ENCODE results near the gene ERH. TPM values are rescaled to one million over a fixed set of nuclear protein-coding genes. Genes with fewer than 3 reads are reported as not detected.

The ERH gene
- total and polyA plus RNA-seq, 2 donors (not counting 1 experiment from before 2014, with no cell fraction given): 29.3 to 169 TPM

DNA sequence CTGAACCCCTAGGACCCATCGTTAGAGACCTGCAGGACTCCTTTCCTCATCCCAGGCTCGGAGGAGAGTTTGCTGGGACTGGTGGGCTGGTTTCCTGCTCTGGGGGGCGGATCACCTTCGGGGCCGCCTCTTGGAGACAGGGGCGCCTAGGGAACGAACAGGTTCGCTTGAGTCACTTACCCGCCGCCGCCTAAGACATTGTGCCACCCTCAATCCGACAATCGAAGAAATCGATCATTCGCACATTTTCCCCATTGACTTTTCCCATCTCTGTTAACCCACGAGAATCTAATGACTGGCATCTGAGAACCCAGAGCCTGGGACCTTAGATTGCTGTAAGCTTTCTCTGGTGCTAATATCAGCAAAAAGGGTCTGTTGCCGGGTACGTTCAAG is 715 bp upstream of the ERH start:
- WGBS (ENCODE audit: insufficient coverage): under 1% methylated on average over 18 of the region's 18 CpGs
- DNase-seq (no peak), ATAC-seq (ENCODE audit: low read depth) (no peak)
- no peaks in the 10 kb centered on the region for H3K27me3 ChIP-seq (replicated peaks in 1 of 4; ENCODE audit: control extremely low read depth in 1 of 4, control insufficient read depth in 3 of 4, insufficient read depth in 4 of 4, low read length in 3 of 4)
- H3K4me1 Mint-ChIP-seq: peaks cover 52% of the 10 kb centered on the region
- peaks cover 22% of the 10 kb centered on the region for H4K20me1 ChIP-seq (ENCODE audit: control insufficient read depth, insufficient read depth, low read length, poor library complexity, severe bottlenecking)
- H3K27ac ChIP-seq (ENCODE audit: low read length in 2 of 2): peak overlapping the region; percentile 90 to 99
- no peaks in the 10 kb centered on the region for H3K9me3 Mint-ChIP-seq (ENCODE audit: insufficient read depth)
- TF ChIP-seq EZH2 (IDR thresholded peaks at IDR 0.05; ENCODE audit: borderline replicate concordance, insufficient read depth, low read depth, low read length, poor library complexity, severe bottlenecking): no peak
- TF ChIP-seq, protein P1, sequence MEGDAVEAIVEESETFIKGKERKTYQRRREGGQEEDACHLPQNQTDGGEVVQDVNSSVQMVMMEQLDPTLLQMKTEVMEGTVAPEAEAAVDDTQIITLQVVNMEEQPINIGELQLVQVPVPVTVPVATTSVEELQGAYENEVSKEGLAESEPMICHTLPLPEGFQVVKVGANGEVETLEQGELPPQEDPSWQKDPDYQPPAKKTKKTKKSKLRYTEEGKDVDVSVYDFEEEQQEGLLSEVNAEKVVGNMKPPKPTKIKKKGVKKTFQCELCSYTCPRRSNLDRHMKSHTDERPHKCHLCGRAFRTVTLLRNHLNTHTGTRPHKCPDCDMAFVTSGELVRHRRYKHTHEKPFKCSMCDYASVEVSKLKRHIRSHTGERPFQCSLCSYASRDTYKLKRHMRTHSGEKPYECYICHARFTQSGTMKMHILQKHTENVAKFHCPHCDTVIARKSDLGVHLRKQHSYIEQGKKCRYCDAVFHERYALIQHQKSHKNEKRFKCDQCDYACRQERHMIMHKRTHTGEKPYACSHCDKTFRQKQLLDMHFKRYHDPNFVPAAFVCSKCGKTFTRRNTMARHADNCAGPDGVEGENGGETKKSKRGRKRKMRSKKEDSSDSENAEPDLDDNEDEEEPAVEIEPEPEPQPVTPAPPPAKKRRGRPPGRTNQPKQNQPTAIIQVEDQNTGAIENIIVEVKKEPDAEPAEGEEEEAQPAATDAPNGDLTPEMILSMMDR (IDR thresholded peaks at IDR 0.05): no peak
- H2AFZ ChIP-seq (ENCODE audit: insufficient read depth, low read depth, low read length, poor library complexity, severe bottlenecking): peak overlapping the region; percentile 97
- H3K27me3 Mint-ChIP-seq: no peaks in the 10 kb centered on the region
- H3K4me3 Mint-ChIP-seq: peak overlapping the region; percentile 95
- no peaks in the 10 kb centered on the region for H3K9me3 ChIP-seq (ENCODE audit: control extremely low read depth in 1 of 3, control insufficient read depth in 2 of 3, insufficient read depth in 1 of 3, low read length in 2 of 3)
- ChIA-PET POLR2A (interaction anchor here (1.1 to 1.4 kb wide), 3 partner anchors 31 to 368 kb away, joined by 4 to 8 read pairs (median 5); partner anchors contain the start of gene SRSF5), CTCF (interaction anchor here (1.9 to 3.7 kb wide), 2 partner anchors 61 to 157 kb away, joined by 5 to 36 read pairs; no protein-coding TSS in a partner anchor)
- peak overlapping the region; percentile 98 for H3K27ac Mint-ChIP-seq
- H3K4me3 ChIP-seq (ENCODE audit: control extremely low read depth in 1 of 5, extremely low read depth in 1 of 5, insufficient read depth in 1 of 5, low read depth in 2 of 5, low read length in 4 of 5): peak overlapping the region; percentile 82 to 99 (median 94)
- H3K4me1 ChIP-seq (ENCODE audit: control insufficient read depth in 2 of 2, insufficient read depth in 2 of 2, low read length in 2 of 2): peaks cover 36 to 42% of the 10 kb centered on the region in 2 donors
- peak overlapping the region; percentile 82 for H3K4me2 ChIP-seq (replicated peaks; ENCODE audit: low read depth, low read length, poor library complexity, severe bottlenecking)
- H3K9ac ChIP-seq (ENCODE audit: low read length): peak overlapping the region; percentile 94
- intact Hi-C loops (cut with micrococcal nuclease): loop anchor here (1.0 to 10.0 kb wide), 7 partner anchors 30 to 1797 kb away; partner anchors contain the start of genes DCAF5, PIGH, RDH11 and SRSF5
- peaks cover 93% of the 10 kb centered on the region for H3K79me2 ChIP-seq (ENCODE audit: control insufficient read depth, insufficient read depth, low read length)
- peaks cover 8 to 21% of the 10 kb centered on the region in 2 experiments for H3K36me3 ChIP-seq (replicated peaks in 1 of 2; ENCODE audit: control extremely low read depth in 1 of 2, control insufficient read depth in 1 of 2, extremely low read depth in 1 of 2, insufficient read depth in 2 of 2, low read length in 1 of 2)

DNA sequence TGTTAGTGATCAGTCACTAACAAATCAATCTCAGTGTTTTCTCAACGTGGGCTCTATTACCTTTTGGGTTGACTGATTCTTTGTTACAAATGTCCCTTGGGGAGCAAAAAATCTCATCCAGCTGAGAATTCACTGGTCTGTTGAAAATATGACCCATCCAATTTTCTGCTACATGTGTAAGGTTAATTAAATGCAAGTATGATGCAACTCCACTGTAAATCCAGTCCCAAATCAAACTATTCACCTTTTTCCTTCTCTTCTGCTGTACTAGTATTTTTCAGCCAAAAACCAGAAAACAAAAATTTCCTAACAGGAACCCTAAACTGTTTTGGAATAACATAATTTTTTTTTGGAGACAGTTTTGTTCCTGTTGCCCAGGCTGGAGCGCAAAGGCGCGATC is 2.2 kb downstream of the ERH start:
- Histone ChIP-seq H3K79me2 (ENCODE audit: control insufficient read depth, insufficient read depth, low read length) (peaks cover 95% of the 10 kb centered on the region), H3K4me2 (replicated peaks; ENCODE audit: low read depth, low read length, poor library complexity, severe bottlenecking) (no peak overlapping the region), H3K27ac (ENCODE audit: low read length in 2 of 2) (no peak overlapping the region), H2AFZ (ENCODE audit: insufficient read depth, low read depth, low read length, poor library complexity, severe bottlenecking) (no peak overlapping the region), H3K27me3 (replicated peaks in 1 of 4; ENCODE audit: control extremely low read depth in 1 of 4, control insufficient read depth in 3 of 4, insufficient read depth in 4 of 4, low read length in 3 of 4) (no peaks in the 10 kb centered on the region), H4K20me1 (ENCODE audit: control insufficient read depth, insufficient read depth, low read length, poor library complexity, severe bottlenecking) (peaks cover 38% of the 10 kb centered on the region), H3K36me3 (replicated peaks in 1 of 2; ENCODE audit: control extremely low read depth in 1 of 2, control insufficient read depth in 1 of 2, extremely low read depth in 1 of 2, insufficient read depth in 2 of 2, low read length in 1 of 2) (peaks cover 14 to 46% of the 10 kb centered on the region in 2 experiments), H3K4me3 (ENCODE audit: control extremely low read depth in 1 of 5, extremely low read depth in 1 of 5, insufficient read depth in 1 of 5, low read depth in 2 of 5, low read length in 4 of 5) (no peak overlapping the region), H3K4me1 (ENCODE audit: control insufficient read depth in 2 of 2, insufficient read depth in 2 of 2, low read length in 2 of 2) (peaks cover 38 to 47% of the 10 kb centered on the region in 2 donors), H3K9me3 (ENCODE audit: control extremely low read depth in 1 of 3, control insufficient read depth in 2 of 3, insufficient read depth in 1 of 3, low read length in 2 of 3) (no peaks in the 10 kb centered on the region), H3K9ac (ENCODE audit: low read length) (no peak overlapping the region)
- Mint-ChIP-seq H3K9me3 (ENCODE audit: insufficient read depth) (no peaks in the 10 kb centered on the region), H3K4me3 (peak overlapping the region; percentile 10), H3K27me3 (no peaks in the 10 kb centered on the region), H3K4me1 (peaks cover 68% of the 10 kb centered on the region), H3K27ac (peak overlapping the region; percentile 16)
- DNase-seq (no peak), ATAC-seq (ENCODE audit: low read depth) (no peak)
- TF ChIP-seq, protein P1 (IDR thresholded peaks at IDR 0.05): no peak
- TF ChIP-seq EZH2 (IDR thresholded peaks at IDR 0.05; ENCODE audit: borderline replicate concordance, insufficient read depth, low read depth, low read length, poor library complexity, severe bottlenecking): no peak
- intact Hi-C loops (cut with micrococcal nuclease): loop anchor here (5.0 to 10.0 kb wide), 2 partner anchors 1701 to 1794 kb away; partner anchors contain the start of genes PIGH and RDH11
- WGBS (ENCODE audit: insufficient coverage): 100% methylated on average over 3 of the region's 4 CpGs
- CTCF ChIA-PET: interaction anchor here (0.7 to 3.7 kb wide), 2 partner anchors 64 to 67 kb away, joined by 3 to 36 read pairs; no protein-coding TSS in a partner anchor
- POLR2A ChIA-PET: interaction anchor here (1.1 kb wide), 1 partner anchor 10 kb away, joined by 3 read pairs; no protein-coding TSS in a partner anchor
